Liver (tissue), 9 donors: ENCODE results near the gene PPARA. TPM values are rescaled to one million over a fixed set of nuclear protein-coding genes. Genes with fewer than 3 reads are reported as not detected.
"Not testable (repeated sequence)": the region's sequence is repeated elsewhere in the genome, so short reads cannot be mapped to it uniquely, and the experiment has no call there.

Experiments used
- DNase-seq: peaks from one replicate; pipeline ENCODE4 v3.0.0-alpha.2; 2017; ENCODE audit warnings: low spot score
- H3K27ac ChIP-seq, 2 donors: one replicate each; pipeline ENCODE4 v1.7.0; 2013; ENCODE audit warnings: inconsistent platforms in 2 of 2, low read length in 2 of 2, control low read depth in 1 of 2, low read depth in 1 of 2, mild to moderate bottlenecking in 1 of 2
- H3K27me3 ChIP-seq, 4 donors: one replicate each; pipeline versions ENCODE4 v1.6.1 to v1.7.0; 2013; ENCODE audit warnings: low read length in 3 of 4, inconsistent platforms in 1 of 4, mild to moderate bottlenecking in 1 of 4, moderate library complexity in 1 of 4; ENCODE audit not compliant: control insufficient read depth in 4 of 4, insufficient read depth in 4 of 4
- H3K36me3 ChIP-seq, 4 donors: one replicate each; pipeline versions ENCODE4 v1.6.1 to v1.7.0; 2013; ENCODE audit warnings: low read length in 3 of 4, mild to moderate bottlenecking in 3 of 4, low read depth in 1 of 4, moderate library complexity in 1 of 4; ENCODE audit not compliant: control insufficient read depth in 4 of 4, insufficient read depth in 3 of 4
- H3K4me1 ChIP-seq, 4 donors: one replicate each; pipeline versions ENCODE4 v1.6.1 to v1.7.0; 2013; ENCODE audit warnings: low read length in 3 of 4, mild to moderate bottlenecking in 3 of 4, moderate library complexity in 1 of 4; ENCODE audit not compliant: control insufficient read depth in 4 of 4, insufficient read depth in 4 of 4
- H3K4me3 ChIP-seq, 3 donors: one replicate each; pipeline versions ENCODE4 v1.6.1 to v1.7.0; 2013; ENCODE audit warnings: low read length in 3 of 3, control low read depth in 1 of 3, low read depth in 1 of 3, mild to moderate bottlenecking in 1 of 3
- H3K9ac ChIP-seq, 2 donors: one replicate each; pipeline ENCODE4 v1.7.0; 2013; ENCODE audit warnings: low read length in 2 of 2, mild to moderate bottlenecking in 2 of 2, moderate library complexity in 2 of 2, control low read depth in 1 of 2, low read depth in 1 of 2
- H3K9me3 ChIP-seq, 4 donors: one replicate each; pipeline versions ENCODE4 v1.6.1 to v1.7.0; 2013; ENCODE audit warnings: low read length in 3 of 4; ENCODE audit not compliant: control insufficient read depth in 4 of 4
- GABPA ChIP-seq, 2 donors: IDR thresholded peaks in 1 of 2; conservative IDR thresholded peaks in 1 of 2; 2 replicates each; pipeline ENCODE4 v1.6.1; 2016; ENCODE audit warnings: antibody characterized with exemption in 2 of 2, mild to moderate bottlenecking in 1 of 2, moderate library complexity in 1 of 2
- HNF4A ChIP-seq, 2 donors: conservative IDR thresholded peaks; 2 replicates each; pipeline ENCODE4 v1.6.1; 2016; ENCODE audit warnings: antibody characterized with exemption in 2 of 2, mild to moderate bottlenecking in 2 of 2
- NR2F2 ChIP-seq: IDR thresholded peaks from 2 replicates; pipeline ENCODE4 v1.6.1; 2016; ENCODE audit warnings: antibody characterized with exemption
- WGBS: extraction: QIAGEN DNeasy Blood & Tissue Kit; methylation state at CpG from one replicate; pipeline ENCODE4 v1.1.7; 2013; 5-methylcytosine and 5-hydroxymethylcytosine counted together
- polyA plus RNA-seq, 2 donors: library from polyadenylated mRNA; stranded (reverse) in 1 of 2; unstranded in 1 of 2; fragments of 200-250 nt in 1 of 2; fragments of >200 nt in 1 of 2; fragmentation: Nextera tagmentation in 1 of 2; extraction: Ambion mirVana in 1 of 2; gene quantifications; one replicate each; pipeline versions ENCODE4 v1.2.1 to v1.2.3, GENCODE V29; 2013 to 2015
- total RNA-seq, 2 donors: library from RNA; depleted of rRNA; stranded (reverse); fragments of >200 nt; gene quantifications; one replicate each; pipeline ENCODE4 v1.2.3, GENCODE V29; 2014
- TF ChIP-seq, protein P1 (sequence below): IDR thresholded peaks from 2 replicates; pipeline ENCODE4 v1.6.1; 2016; ENCODE audit warnings: antibody characterized with exemption
- TF ChIP-seq, protein P2 (sequence below): IDR thresholded peaks from 2 replicates; pipeline ENCODE4 v1.6.1; 2016; ENCODE audit warnings: antibody characterized with exemption, mild to moderate bottlenecking
- donor health status: healthy.
- donor health status: healthy.
- donor health status: healthy.
- donor health status: healthy.
- donor health status: healthy.

The PPARA gene
- total and polyA plus RNA-seq, 4 donors: 31.2 to 78.8 (median 41.3) TPM

DNA sequence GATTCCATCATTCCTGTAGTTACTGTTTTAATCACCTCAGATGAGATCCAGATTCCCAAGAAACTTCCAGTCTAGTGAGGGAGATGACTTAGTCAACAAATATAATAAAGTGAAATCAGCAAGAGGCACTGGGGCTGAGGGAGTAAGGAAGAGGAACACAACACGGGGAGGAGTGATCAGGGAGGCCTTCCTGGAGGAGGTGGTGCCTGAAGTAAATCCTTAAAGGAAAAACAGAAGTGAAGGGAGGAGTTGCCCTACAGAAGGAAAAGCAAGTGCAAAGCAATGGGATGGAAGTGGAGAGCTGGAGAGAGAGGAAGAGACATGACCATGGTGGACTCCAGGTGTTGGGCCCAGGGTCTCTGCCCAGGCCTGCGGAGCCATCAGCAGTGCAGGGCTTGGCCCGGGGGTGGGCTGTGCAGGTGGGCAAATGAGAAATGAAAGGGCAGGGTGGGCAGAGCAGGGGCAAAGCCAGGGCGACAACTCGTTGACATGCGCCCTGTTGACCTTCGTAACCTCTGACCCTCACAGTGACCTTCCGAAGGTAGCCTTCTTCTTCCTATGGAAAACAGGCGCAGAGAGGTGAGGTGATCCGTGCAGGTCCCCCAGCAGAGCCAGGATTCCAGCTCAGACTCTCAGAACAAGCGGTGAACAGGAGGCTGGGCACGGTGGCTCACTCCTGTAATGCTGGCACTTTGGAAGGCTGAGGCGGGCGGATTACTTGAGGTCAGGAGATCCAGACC lies 12.1 kb upstream of the PPARA start:
- peaks cover 19 to 50% (median 42%) of the 10 kb centered on the region in 4 donors for H3K4me1 ChIP-seq
- H3K36me3 ChIP-seq: peaks cover 0 to 3% (median under 1%) of the 10 kb centered on the region in 4 donors
- no peaks in the 10 kb centered on the region for H3K27me3 ChIP-seq
- H3K9me3 ChIP-seq: no peaks in the 10 kb centered on the region
- peak overlapping the region in 1 of 2 donors; percentile 8 for H3K27ac ChIP-seq
- no peak for DNase-seq
- TF ChIP-seq GABPA (IDR thresholded peaks at IDR 0.05 in 1 of 2, conservative IDR thresholded peaks at IDR 0.05 in 1 of 2): no peak
- TF ChIP-seq NR2F2: peak; percentile 82
- TF ChIP-seq, protein P1, sequence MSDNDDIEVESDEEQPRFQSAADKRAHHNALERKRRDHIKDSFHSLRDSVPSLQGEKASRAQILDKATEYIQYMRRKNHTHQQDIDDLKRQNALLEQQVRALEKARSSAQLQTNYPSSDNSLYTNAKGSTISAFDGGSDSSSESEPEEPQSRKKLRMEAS: no peak
- WGBS: 93% methylated on average over 14 of the region's 14 CpGs
- no peak overlapping the region for H3K9ac ChIP-seq
- H3K4me3 ChIP-seq: no peak overlapping the region

DNA sequence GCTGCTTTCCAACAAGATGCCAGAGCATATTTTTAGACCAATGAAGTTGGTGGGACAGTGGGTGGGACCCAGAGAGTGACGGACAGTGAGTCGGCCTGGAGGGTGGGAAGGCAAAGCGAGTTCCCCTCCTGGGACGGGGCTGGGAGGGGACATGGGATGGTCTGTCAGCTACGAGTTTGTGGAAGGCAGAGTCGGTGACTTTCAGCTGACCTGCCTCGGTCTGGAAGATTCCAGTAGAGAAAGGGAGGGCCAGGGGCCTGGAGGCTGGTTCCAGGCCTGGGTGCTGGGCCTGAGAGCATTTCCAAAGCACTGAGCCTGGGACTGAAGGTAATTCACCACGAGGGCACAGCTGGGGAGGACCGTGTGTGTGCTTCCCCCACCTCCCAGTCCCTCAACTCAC lies 10.9 kb upstream of the PPARA start:
- not testable (repeated sequence) for H3K27me3 ChIP-seq, H3K9ac ChIP-seq, H3K4me3 ChIP-seq, H3K36me3 ChIP-seq, H3K9me3 ChIP-seq, DNase-seq
- peak overlapping the region; percentile 37 to 58 for H3K27ac ChIP-seq
- WGBS: 86% methylated on average over 9 of the region's 9 CpGs
- H3K4me1 ChIP-seq: peaks cover 14 to 48% (median 40%) of the 10 kb centered on the region in 4 donors

DNA sequence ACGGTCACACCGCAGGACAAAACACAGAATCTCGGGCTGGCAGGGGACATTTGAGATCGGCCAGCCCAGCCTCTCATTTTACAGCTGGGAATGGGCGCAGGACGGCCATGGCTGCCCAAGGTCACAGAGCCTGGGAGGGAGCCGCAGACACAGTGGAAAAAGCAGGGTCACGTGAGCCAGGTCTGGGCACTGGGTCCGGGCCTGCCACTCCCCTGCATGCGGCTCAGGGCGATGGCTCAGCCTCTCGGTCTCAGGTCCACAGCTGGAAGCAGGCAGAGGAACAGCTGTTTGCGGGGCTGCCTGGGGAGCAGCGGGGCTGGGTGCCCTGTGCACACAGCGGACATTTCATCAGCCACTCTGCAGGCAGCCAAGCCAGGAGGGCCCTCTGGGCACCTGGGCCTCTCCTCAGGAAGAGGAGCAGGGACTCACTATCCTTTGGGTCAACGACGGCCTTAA lies 10.4 kb upstream of the PPARA start:
- peak overlapping the region; percentile 37 to 58 for H3K27ac ChIP-seq
- TF ChIP-seq NR2F2 (no peak), HNF4A (conservative IDR thresholded peaks at IDR 0.05) (peak in 1 of 2 donors; percentile 10)
- TF ChIP-seq, protein P2, sequence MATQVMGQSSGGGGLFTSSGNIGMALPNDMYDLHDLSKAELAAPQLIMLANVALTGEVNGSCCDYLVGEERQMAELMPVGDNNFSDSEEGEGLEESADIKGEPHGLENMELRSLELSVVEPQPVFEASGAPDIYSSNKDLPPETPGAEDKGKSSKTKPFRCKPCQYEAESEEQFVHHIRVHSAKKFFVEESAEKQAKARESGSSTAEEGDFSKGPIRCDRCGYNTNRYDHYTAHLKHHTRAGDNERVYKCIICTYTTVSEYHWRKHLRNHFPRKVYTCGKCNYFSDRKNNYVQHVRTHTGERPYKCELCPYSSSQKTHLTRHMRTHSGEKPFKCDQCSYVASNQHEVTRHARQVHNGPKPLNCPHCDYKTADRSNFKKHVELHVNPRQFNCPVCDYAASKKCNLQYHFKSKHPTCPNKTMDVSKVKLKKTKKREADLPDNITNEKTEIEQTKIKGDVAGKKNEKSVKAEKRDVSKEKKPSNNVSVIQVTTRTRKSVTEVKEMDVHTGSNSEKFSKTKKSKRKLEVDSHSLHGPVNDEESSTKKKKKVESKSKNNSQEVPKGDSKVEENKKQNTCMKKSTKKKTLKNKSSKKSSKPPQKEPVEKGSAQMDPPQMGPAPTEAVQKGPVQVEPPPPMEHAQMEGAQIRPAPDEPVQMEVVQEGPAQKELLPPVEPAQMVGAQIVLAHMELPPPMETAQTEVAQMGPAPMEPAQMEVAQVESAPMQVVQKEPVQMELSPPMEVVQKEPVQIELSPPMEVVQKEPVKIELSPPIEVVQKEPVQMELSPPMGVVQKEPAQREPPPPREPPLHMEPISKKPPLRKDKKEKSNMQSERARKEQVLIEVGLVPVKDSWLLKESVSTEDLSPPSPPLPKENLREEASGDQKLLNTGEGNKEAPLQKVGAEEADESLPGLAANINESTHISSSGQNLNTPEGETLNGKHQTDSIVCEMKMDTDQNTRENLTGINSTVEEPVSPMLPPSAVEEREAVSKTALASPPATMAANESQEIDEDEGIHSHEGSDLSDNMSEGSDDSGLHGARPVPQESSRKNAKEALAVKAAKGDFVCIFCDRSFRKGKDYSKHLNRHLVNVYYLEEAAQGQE: no peak
- DNase-seq: no peak
- no peaks in the 10 kb centered on the region for H3K9me3 ChIP-seq
- no peaks in the 10 kb centered on the region for H3K27me3 ChIP-seq
- H3K4me3 ChIP-seq: no peak overlapping the region
- H3K9ac ChIP-seq: no peak overlapping the region
- peaks cover 12 to 44% (median 35%) of the 10 kb centered on the region in 4 donors for H3K4me1 ChIP-seq
- 83% methylated on average over 17 of the region's 17 CpGs for WGBS
- H3K36me3 ChIP-seq: peaks cover 0 to 3% (median 0%) of the 10 kb centered on the region in 4 donors
